H9 (cell line): ENCODE measurements around the gene COL28A1. TPM values are rescaled to one million over a fixed set of nuclear protein-coding genes. Genes with fewer than 3 reads are reported as not detected.

Experiments used
- DNase-seq: peaks from one replicate; pipeline ENCODE4 v3.0.0-alpha.2; 2017
- H2AFZ ChIP-seq: one replicate; pipeline ENCODE4 v1.6.1; 2013; ENCODE audit warnings: mild to moderate bottlenecking, low read length, control low read depth, moderate library complexity
- H2AK5ac ChIP-seq: 2 replicates; pipeline ENCODE4 v1.6.1; 2013; ENCODE audit warnings: low read length, control low read depth, mixed read lengths; ENCODE audit not compliant: insufficient read length
- H2BK120ac ChIP-seq: one replicate; pipeline ENCODE4 v1.6.1; 2013; ENCODE audit warnings: low read depth, mild to moderate bottlenecking, low read length, control low read depth, inconsistent platforms; ENCODE audit not compliant: poor library complexity, severe bottlenecking
- H2BK12ac ChIP-seq: 2 replicates; pipeline ENCODE4 v1.6.1; 2013; ENCODE audit warnings: low read length, control low read depth, mixed read lengths, low read depth; ENCODE audit not compliant: insufficient read length
- H2BK15ac ChIP-seq: 2 replicates; pipeline ENCODE4 v1.6.1; 2013; ENCODE audit warnings: low read depth, low read length, control low read depth
- H2BK20ac ChIP-seq: one replicate; pipeline ENCODE4 v1.6.1; 2013; ENCODE audit warnings: low read depth, mild to moderate bottlenecking, low read length, control low read depth, inconsistent platforms; ENCODE audit not compliant: poor library complexity, severe bottlenecking
- H2BK5ac ChIP-seq: 2 replicates; pipeline ENCODE4 v1.6.1; 2013; ENCODE audit warnings: low read length, control low read depth, mixed read lengths; ENCODE audit not compliant: insufficient read length
- H3K14ac ChIP-seq: 2 replicates; pipeline ENCODE4 v1.6.1; 2013; ENCODE audit warnings: low read length, control low read depth; ENCODE audit not compliant: insufficient read depth
- H3K18ac ChIP-seq: 2 replicates; pipeline ENCODE4 v1.6.1; 2013; ENCODE audit warnings: low read depth, mild to moderate bottlenecking, mixed read lengths, low read length, control low read depth; ENCODE audit not compliant: insufficient read length
- H3K23ac ChIP-seq: 2 replicates; pipeline ENCODE4 v1.6.1; 2013; ENCODE audit warnings: low read length, control low read depth, mixed read lengths, low read depth; ENCODE audit not compliant: insufficient read length
- H3K23me2 ChIP-seq: 2 replicates; pipeline ENCODE4 v1.6.1; 2013; ENCODE audit warnings: low read depth, mild to moderate bottlenecking, mixed read lengths, low read length, control low read depth; ENCODE audit not compliant: insufficient read length, poor library complexity, severe bottlenecking
- H3K27ac ChIP-seq: 2 replicates; pipeline ENCODE4 v1.5.1; 2013; ENCODE audit warnings: low read length, control low read depth, mixed read lengths, low read depth; ENCODE audit not compliant: insufficient read length
- H3K27me3 ChIP-seq: 2 replicates; pipeline ENCODE4 v1.6.1; 2013; ENCODE audit warnings: low read length, control low read depth, inconsistent platforms; ENCODE audit not compliant: insufficient read depth
- H3K4ac ChIP-seq: 2 replicates; pipeline ENCODE4 v1.6.1; 2013; ENCODE audit warnings: low read depth, mild to moderate bottlenecking, control low read depth, inconsistent platforms, low read length, moderate library complexity
- H3K4me1 ChIP-seq: 2 replicates; pipeline ENCODE4 v1.6.1; 2013; ENCODE audit warnings: low read length, control low read depth, inconsistent platforms; ENCODE audit not compliant: insufficient read depth
- H3K4me2 ChIP-seq: 2 replicates; pipeline ENCODE4 v1.6.1; 2013; ENCODE audit warnings: low read length, control low read depth, mixed read lengths; ENCODE audit not compliant: insufficient read length, insufficient read depth
- H3K56ac ChIP-seq: 2 replicates; pipeline ENCODE4 v1.6.1; 2013; ENCODE audit warnings: low read depth, mild to moderate bottlenecking, mixed read lengths, low read length, control low read depth; ENCODE audit not compliant: insufficient read length
- H3K79me1 ChIP-seq: 2 replicates; pipeline ENCODE4 v1.6.1; 2013; ENCODE audit warnings: low read depth, mild to moderate bottlenecking, moderate library complexity, low read length, control low read depth, inconsistent platforms; ENCODE audit not compliant: insufficient read depth, poor library complexity, severe bottlenecking
- H3K79me2 ChIP-seq: 2 replicates; pipeline ENCODE4 v1.6.1; 2013; ENCODE audit warnings: low read length, control low read depth, inconsistent platforms; ENCODE audit not compliant: insufficient read depth
- H3K9ac ChIP-seq: 2 replicates; pipeline ENCODE4 v1.6.1; 2013; ENCODE audit warnings: low read length, control low read depth, mixed read lengths; ENCODE audit not compliant: insufficient read length; ENCODE audit errors: extremely low read depth
- H3K9me3 ChIP-seq: one replicate; pipeline ENCODE4 v1.6.1; 2013; ENCODE audit warnings: low read depth, low read length, inconsistent platforms; ENCODE audit not compliant: control insufficient read depth
- H3T11ph ChIP-seq: one replicate; pipeline ENCODE4 v1.6.1; 2013; ENCODE audit warnings: mild to moderate bottlenecking, low read length, control low read depth, inconsistent platforms
- H4K20me1 ChIP-seq: one replicate; pipeline ENCODE4 v1.6.1; 2013; ENCODE audit not compliant: control insufficient read depth, insufficient read length, insufficient read depth
- H4K5ac ChIP-seq: 2 replicates; pipeline ENCODE4 v1.6.1; 2013; ENCODE audit warnings: low read depth, mild to moderate bottlenecking, mixed read lengths, low read length, control low read depth; ENCODE audit not compliant: insufficient read length
- H4K8ac ChIP-seq: replicated peaks from 2 replicates; pipeline ENCODE4 v1.6.1; 2013; ENCODE audit warnings: low read length, control low read depth, mixed read lengths, low read depth; ENCODE audit not compliant: insufficient read length
- H4K91ac ChIP-seq: 2 replicates; pipeline ENCODE4 v1.6.1; 2013; ENCODE audit warnings: low read depth, mild to moderate bottlenecking, moderate library complexity, mixed read lengths, low read length, control low read depth; ENCODE audit not compliant: insufficient read length
- H3K27ac Mint-ChIP-seq, 3 experiments: 2 replicates in 2 of 3; 3 replicates in 1 of 3; pipeline ENCODE4 v1.8.0; 2020 to 2021; ENCODE audit warnings: mixed read lengths in 3 of 3, mild to moderate bottlenecking in 1 of 3, moderate library complexity in 1 of 3
- H3K27me3 Mint-ChIP-seq: 2 replicates; pipeline ENCODE4 v1.8.0; 2021; ENCODE audit warnings: low read depth, mild to moderate bottlenecking, moderate library complexity, mixed read lengths
- H3K36me3 Mint-ChIP-seq, 3 experiments: 2 replicates in 2 of 3; 3 replicates in 1 of 3; pipeline ENCODE4 v1.8.0; 2020 to 2021; ENCODE audit warnings: low read depth in 3 of 3, mixed read lengths in 3 of 3; ENCODE audit not compliant: insufficient read depth in 1 of 3
- H3K4me1 Mint-ChIP-seq, 2 experiments: 2 replicates each; pipeline ENCODE4 v1.8.0; 2020; ENCODE audit warnings: mixed read lengths in 2 of 2
- H3K4me3 Mint-ChIP-seq, 2 experiments: 2 replicates in 1 of 2; 3 replicates in 1 of 2; pipeline ENCODE4 v1.8.0; 2020 to 2021; ENCODE audit warnings: mild to moderate bottlenecking in 2 of 2, mixed read lengths in 2 of 2, moderate library complexity in 1 of 2
- H3K9me3 Mint-ChIP-seq, 2 experiments: 2 replicates in 1 of 2; 3 replicates in 1 of 2; pipeline ENCODE4 v1.8.0; 2020; ENCODE audit warnings: mild to moderate bottlenecking in 2 of 2, mixed read lengths in 2 of 2, moderate library complexity in 1 of 2
- CTCF ChIP-seq: fragments of 200-600 bp; sonication (generic); conservative IDR thresholded peaks from 3 replicates; pipeline ENCODE4 v1.8.0; 2021; ENCODE audit warnings: antibody characterized with exemption, mild to moderate bottlenecking
- WGBS: extraction: QIAGEN DNeasy Blood & Tissue Kit; methylation state at CpG from one replicate; pipeline ENCODE4 v1.1.7; 2013; ENCODE audit warnings: missing lambda C conversion rate, low lambda C conversion rate, mixed read lengths; ENCODE audit not compliant: insufficient read length; ENCODE audit errors: extremely low coverage; 5-methylcytosine and 5-hydroxymethylcytosine counted together
- total RNA-seq: library from RNA; stranded (reverse); gene quantifications from 2 replicates; pipeline ENCODE4 v1.2.1, GENCODE V29; 2021

COL28A1 gene
- total RNA-seq, 1 experiment from 2014 or later = 0.66 TPM

- H3K4me2 ChIP-seq = no peak overlapping the region
Observed at GRCh38 chr7:7417851-7418250, 117.8 kb downstream of the COL28A1 start.

More at GRCh38 chr7:7417851-7418250, 117.8 kb downstream of the COL28A1 start:
- Histone ChIP-seq H2AK5ac (no peak overlapping the region), H2AFZ (no peak overlapping the region), H3K23me2 (no peaks in the 10 kb centered on the region), H3K27me3 (no peaks in the 10 kb centered on the region), H4K5ac (no peak overlapping the region), H2BK12ac (no peak overlapping the region), H3T11ph (no peak overlapping the region), H3K56ac (no peak overlapping the region), H4K91ac (no peak overlapping the region), H2BK15ac (no peak overlapping the region), H3K27ac (no peak overlapping the region), H3K18ac (no peak overlapping the region), H4K8ac (no peak overlapping the region), H3K4ac (no peak overlapping the region), H3K23ac (no peak overlapping the region), H3K14ac (no peak overlapping the region), H3K79me2 (no peaks in the 10 kb centered on the region), H3K9ac (no peak overlapping the region), H2BK120ac (no peak overlapping the region), H2BK20ac (no peak overlapping the region), H3K4me1 (no peaks in the 10 kb centered on the region), H3K9me3 (no peaks in the 10 kb centered on the region), H2BK5ac (no peak overlapping the region), H4K20me1 (no peaks in the 10 kb centered on the region), H3K79me1 (no peaks in the 10 kb centered on the region)
- no peaks in the 10 kb centered on the region; the same call in 1 of the 2 replicates for H3K27me3 Mint-ChIP-seq
- H3K36me3 Mint-ChIP-seq = no peaks in the 10 kb centered on the region
- no peaks in the 10 kb centered on the region for H3K9me3 Mint-ChIP-seq
- no CpG with 5 or more reads among the region's 3 CpGs for WGBS
- no peak for TF ChIP-seq CTCF
- no peak for DNase-seq
- no peaks in the 10 kb centered on the region; a peak in 1 of 4 replicates for H3K4me1 Mint-ChIP-seq
- no peak overlapping the region for H3K27ac Mint-ChIP-seq
- H3K4me3 Mint-ChIP-seq = no peak overlapping the region
